Breast epithelium (tissue), 3 donors: ENCODE results near the gene CAPS2.

Experiments used
- POLR2A ChIP-seq: fragments of 450-650 bp; IDR thresholded peaks from one replicate; pipeline ENCODE4 v1.6.1; 2016; ENCODE audit warnings: antibody characterized with exemption, mild to moderate bottlenecking, moderate library complexity
- POLR2AphosphoS5 ChIP-seq, 3 donors: sonication (generic); formaldehyde crosslinking; IDR thresholded peaks; one replicate each; pipeline ENCODE4 v1.6.1; 2017; ENCODE audit warnings: antibody characterized with exemption in 3 of 3
- TF ChIP-seq, protein P1 (sequence below), 3 donors: fragments of 450-650 bp; IDR thresholded peaks; one replicate each; pipeline ENCODE4 v1.5.1; 2016 to 2017; ENCODE audit warnings: antibody characterized with exemption in 3 of 3, mild to moderate bottlenecking in 3 of 3, moderate library complexity in 3 of 3

DNA sequence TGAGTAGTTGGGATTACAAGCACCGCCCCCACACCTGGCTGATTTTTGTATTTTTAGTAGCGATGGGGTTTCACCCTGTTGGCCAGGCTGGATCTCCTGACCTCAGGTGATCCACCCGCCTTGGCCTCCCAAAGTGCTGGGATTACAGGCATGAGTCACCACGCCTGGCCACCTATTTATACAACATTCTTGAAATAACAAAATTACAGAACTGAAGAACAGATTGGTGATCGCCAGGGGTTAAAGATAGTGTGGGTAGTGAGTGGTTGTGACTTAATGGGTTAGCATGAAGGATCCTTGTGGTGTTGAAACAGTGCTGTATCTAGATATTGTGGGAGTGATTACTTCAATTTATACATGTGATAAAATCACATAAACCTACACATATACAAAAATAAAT, 11.7 kb upstream of the CAPS2 start:
- TF ChIP-seq, protein P1, sequence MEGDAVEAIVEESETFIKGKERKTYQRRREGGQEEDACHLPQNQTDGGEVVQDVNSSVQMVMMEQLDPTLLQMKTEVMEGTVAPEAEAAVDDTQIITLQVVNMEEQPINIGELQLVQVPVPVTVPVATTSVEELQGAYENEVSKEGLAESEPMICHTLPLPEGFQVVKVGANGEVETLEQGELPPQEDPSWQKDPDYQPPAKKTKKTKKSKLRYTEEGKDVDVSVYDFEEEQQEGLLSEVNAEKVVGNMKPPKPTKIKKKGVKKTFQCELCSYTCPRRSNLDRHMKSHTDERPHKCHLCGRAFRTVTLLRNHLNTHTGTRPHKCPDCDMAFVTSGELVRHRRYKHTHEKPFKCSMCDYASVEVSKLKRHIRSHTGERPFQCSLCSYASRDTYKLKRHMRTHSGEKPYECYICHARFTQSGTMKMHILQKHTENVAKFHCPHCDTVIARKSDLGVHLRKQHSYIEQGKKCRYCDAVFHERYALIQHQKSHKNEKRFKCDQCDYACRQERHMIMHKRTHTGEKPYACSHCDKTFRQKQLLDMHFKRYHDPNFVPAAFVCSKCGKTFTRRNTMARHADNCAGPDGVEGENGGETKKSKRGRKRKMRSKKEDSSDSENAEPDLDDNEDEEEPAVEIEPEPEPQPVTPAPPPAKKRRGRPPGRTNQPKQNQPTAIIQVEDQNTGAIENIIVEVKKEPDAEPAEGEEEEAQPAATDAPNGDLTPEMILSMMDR (IDR thresholded peaks at IDR 0.05) = no peak
- no peak for TF ChIP-seq POLR2AphosphoS5 (IDR thresholded peaks at IDR 0.05)
- TF ChIP-seq POLR2A = no peak
